Cardiac muscle cell (in vitro differentiated cells and primary cell): Measurements from ENCODE around the gene PHC2. TPM values are rescaled to one million over a fixed set of nuclear protein-coding genes. Genes with fewer than 3 reads are reported as not detected.

Source experiments
- DNase-seq, 2 donors: peaks; one replicate each; pipeline versions ENCODE4 v3.0.0 to v3.0.0-alpha.2; 2010 to 2017; ENCODE audit warnings: low read depth in 1 of 2, low spot score in 1 of 2
- H3K27ac ChIP-seq: fragments of 200-600 bp; sonication (generic); 2 replicates; pipeline ENCODE4 v1.5.1; 2016
- H3K27me3 ChIP-seq: fragments of 200-600 bp; sonication (generic); 2 replicates; pipeline ENCODE4 v1.6.0; 2016; ENCODE audit warnings: control low read depth
- H3K36me3 ChIP-seq: fragments of 200-600 bp; sonication (generic); 2 replicates; pipeline ENCODE4 v1.5.1; 2016; ENCODE audit warnings: control low read depth
- H3K4me1 ChIP-seq: fragments of 200-600 bp; sonication (generic); 2 replicates; pipeline ENCODE4 v1.8.1; 2017; ENCODE audit warnings: low read depth, mild to moderate bottlenecking, mixed run types
- H3K4me3 ChIP-seq: fragments of 200-600 bp; sonication (generic); 2 replicates; pipeline ENCODE4 v1.5.1; 2016; ENCODE audit warnings: mild to moderate bottlenecking
- H3K9me3 ChIP-seq: fragments of 200-600 bp; sonication (generic); 2 replicates; pipeline ENCODE4 v1.5.1; 2017; ENCODE audit warnings: low read depth, mild to moderate bottlenecking, control low read depth
- polyA plus RNA-seq: library from polyadenylated mRNA; unstranded; fragments of >200 nt; fragmentation: Nextera tagmentation; extraction: Ambion mirVana; gene quantifications from 2 replicates; pipeline ENCODE4 v1.2.1, GENCODE V29; 2016
- total RNA-seq: library from RNA; depleted of rRNA; stranded (reverse); fragments of >200 nt; gene quantifications from 2 replicates; pipeline ENCODE4 v1.2.3, GENCODE V29; 2016
- TF ChIP-seq, protein P1 (sequence below): IDR thresholded peaks from 2 replicates; pipeline ENCODE4 v1.5.1; 2012; ENCODE audit warnings: low read depth, mild to moderate bottlenecking, low read length

The PHC2 gene
- total and polyA plus RNA-seq, 2 experiments from 2014 or later, result 81.8 to 86.0 TPM

- H3K27ac ChIP-seq, result no peak overlapping the region
- no peak for DNase-seq
- TF ChIP-seq, protein P1, sequence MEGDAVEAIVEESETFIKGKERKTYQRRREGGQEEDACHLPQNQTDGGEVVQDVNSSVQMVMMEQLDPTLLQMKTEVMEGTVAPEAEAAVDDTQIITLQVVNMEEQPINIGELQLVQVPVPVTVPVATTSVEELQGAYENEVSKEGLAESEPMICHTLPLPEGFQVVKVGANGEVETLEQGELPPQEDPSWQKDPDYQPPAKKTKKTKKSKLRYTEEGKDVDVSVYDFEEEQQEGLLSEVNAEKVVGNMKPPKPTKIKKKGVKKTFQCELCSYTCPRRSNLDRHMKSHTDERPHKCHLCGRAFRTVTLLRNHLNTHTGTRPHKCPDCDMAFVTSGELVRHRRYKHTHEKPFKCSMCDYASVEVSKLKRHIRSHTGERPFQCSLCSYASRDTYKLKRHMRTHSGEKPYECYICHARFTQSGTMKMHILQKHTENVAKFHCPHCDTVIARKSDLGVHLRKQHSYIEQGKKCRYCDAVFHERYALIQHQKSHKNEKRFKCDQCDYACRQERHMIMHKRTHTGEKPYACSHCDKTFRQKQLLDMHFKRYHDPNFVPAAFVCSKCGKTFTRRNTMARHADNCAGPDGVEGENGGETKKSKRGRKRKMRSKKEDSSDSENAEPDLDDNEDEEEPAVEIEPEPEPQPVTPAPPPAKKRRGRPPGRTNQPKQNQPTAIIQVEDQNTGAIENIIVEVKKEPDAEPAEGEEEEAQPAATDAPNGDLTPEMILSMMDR, result no peak
- no peaks in the 10 kb centered on the region for H3K9me3 ChIP-seq
- no peak overlapping the region for H3K4me3 ChIP-seq
- H3K27me3 ChIP-seq, result no peaks in the 10 kb centered on the region
- H3K4me1 ChIP-seq, result no peaks in the 10 kb centered on the region
- H3K36me3 ChIP-seq, result peaks cover 60% of the 10 kb centered on the region
Observed at GRCh38 chr1:33330906-33331305, 100.0 kb downstream of the PHC2 start.

- Histone ChIP-seq H3K4me3 (no peak overlapping the region), H3K36me3 (peaks cover 64% of the 10 kb centered on the region), H3K27ac (no peak overlapping the region), H3K4me1 (no peaks in the 10 kb centered on the region), H3K9me3 (no peaks in the 10 kb centered on the region), H3K27me3 (no peaks in the 10 kb centered on the region)
- TF ChIP-seq, protein P1, result no peak
- no peak for DNase-seq
Observed at GRCh38 chr1:33330361-33330890, 100.5 kb downstream of the PHC2 start.

DNA sequence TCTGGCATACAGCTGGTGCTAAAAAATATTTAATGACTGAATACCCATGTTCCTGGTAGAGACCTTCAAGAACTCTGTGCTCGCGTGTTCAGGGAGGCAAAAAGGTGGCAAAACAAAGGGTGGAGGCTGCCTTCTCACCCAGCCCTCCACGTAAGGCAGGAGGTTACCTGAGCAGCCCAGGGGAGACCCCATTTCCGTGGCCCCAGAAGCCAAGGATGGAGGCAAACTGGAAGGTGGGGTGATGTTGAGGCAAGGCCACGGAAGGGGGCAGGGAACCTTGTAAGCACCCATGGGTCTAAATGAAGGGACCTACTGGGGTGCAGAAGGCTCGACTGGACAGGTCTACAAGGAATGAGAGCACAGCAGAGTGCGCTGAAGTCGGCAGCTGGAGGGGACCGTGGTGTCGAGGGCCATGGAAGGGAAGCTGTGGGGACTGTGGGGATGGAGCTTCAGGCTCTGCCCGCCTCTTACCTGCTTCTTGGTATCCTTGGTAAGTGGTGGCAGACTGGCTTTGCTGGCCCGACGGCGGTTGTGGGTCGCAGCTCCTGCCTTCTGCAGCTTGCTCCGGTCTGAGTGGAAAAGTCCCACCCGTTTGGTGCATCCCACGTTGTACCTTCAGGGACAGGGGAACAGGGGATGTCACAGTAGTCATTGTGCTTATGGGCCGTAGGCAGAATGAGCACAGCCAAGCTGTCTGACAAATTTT is 101.1 kb downstream of the PHC2 start:
- Histone ChIP-seq H3K4me1 (no peaks in the 10 kb centered on the region), H3K27ac (no peak overlapping the region), H3K4me3 (no peak overlapping the region), H3K27me3 (no peaks in the 10 kb centered on the region), H3K36me3 (peaks cover 70% of the 10 kb centered on the region), H3K9me3 (no peaks in the 10 kb centered on the region)
- TF ChIP-seq, protein P1, result no peak
- DNase-seq, result no peak

- Histone ChIP-seq H3K36me3 (peaks cover 79% of the 10 kb centered on the region), H3K9me3 (no peaks in the 10 kb centered on the region), H3K4me1 (no peaks in the 10 kb centered on the region), H3K4me3 (no peak overlapping the region), H3K27ac (no peak overlapping the region), H3K27me3 (no peaks in the 10 kb centered on the region)
- TF ChIP-seq, protein P1, result no peak
- DNase-seq, result no peak
Observed at GRCh38 chr1:33328817-33329216, 102.1 kb downstream of the PHC2 start.

- Histone ChIP-seq H3K27ac (no peak overlapping the region), H3K27me3 (no peaks in the 10 kb centered on the region), H3K36me3 (peaks cover 77% of the 10 kb centered on the region), H3K4me1 (no peaks in the 10 kb centered on the region), H3K4me3 (no peak overlapping the region), H3K9me3 (no peaks in the 10 kb centered on the region)
- TF ChIP-seq, protein P1, result no peak
- DNase-seq, result peak in 1 of 2 donors; percentile 98
Observed at GRCh38 chr1:33327587-33328325, 103.1 kb downstream of the PHC2 start.
